G401.6 (cell line): ENCODE data around the gene NPNT.
"Not testable (repeated sequence)": the region's sequence is repeated elsewhere in the genome, so short reads cannot be mapped to it uniquely, and the experiment has no call there.

Source experiments
- FAIRE-seq: peaks from 2 replicates; lab custom pipeline; 2012; peaks lifted over from hg19 to GRCh38; lab: Jason Lieb, UNC

Gene NPNT, protein sequence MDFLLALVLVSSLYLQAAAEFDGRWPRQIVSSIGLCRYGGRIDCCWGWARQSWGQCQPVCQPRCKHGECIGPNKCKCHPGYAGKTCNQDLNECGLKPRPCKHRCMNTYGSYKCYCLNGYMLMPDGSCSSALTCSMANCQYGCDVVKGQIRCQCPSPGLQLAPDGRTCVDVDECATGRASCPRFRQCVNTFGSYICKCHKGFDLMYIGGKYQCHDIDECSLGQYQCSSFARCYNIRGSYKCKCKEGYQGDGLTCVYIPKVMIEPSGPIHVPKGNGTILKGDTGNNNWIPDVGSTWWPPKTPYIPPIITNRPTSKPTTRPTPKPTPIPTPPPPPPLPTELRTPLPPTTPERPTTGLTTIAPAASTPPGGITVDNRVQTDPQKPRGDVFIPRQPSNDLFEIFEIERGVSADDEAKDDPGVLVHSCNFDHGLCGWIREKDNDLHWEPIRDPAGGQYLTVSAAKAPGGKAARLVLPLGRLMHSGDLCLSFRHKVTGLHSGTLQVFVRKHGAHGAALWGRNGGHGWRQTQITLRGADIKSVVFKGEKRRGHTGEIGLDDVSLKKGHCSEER

DNA sequence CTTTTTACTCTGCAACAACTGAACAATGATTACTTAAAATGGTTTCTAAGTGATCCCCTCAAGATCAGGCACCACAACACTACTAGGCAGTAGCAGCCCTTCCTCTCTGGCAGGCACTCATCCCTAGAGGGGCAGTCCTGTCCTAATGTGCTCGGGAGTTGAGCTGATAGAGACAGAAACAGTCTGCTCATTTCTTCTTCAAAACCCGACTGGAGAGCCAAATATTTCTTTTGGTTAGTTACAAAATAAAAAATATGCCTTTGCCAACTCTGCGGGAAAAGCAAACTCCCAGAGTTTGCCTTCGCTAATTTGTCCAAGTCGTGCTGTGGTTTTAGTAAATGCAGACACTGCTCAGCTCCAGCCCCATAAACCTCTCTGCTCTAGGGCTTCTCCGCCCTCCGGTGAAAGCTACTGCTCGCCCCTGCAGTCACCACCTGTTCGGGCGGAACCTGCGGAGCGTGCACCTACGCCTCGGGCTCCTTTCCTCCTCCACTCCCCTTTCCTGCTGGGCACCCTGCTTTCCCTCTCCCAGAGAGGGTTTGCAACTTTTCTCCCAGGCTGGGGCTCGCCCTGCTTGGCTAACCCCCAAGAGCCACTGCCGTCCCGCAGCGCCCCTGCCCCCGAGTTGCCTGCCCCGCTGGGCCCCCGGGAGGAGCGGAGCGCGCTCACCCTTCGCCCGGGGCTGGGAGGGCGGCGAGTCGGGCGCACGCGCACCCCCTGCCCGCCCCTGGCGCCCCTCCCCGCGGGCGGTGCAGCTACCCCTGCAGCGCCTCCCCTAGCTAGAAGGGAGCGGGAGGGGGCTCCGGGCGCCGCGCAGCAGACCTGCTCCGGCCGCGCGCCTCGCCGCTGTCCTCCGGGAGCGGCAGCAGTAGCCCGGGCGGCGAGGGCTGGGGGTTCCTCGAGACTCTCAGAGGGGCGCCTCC, at the start of gene NPNT:
TSS of gene NPNT (plus strand) at position 812 of the 923 bp plus-strand sequence. CDS start 182 bp downstream, outside the sequence.
- no peak for FAIRE-seq

DNA sequence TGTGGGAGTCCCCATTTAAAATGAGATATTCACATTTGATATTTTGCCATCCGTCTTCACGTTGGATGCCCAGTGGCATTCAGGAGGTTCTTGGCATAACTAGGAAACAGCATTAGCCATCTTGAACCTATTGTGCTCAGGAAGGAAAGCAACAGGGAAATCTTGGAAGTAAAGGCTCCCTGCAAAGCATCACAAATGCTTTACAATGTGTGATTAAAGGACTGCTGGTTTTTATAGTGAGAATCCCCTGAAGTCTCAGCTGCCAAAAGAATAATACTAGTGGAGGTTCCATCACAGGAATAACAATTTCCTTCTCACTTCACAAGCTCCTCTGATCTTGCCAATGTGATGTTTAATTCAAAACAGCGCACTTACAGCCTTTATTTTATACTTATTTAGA, 49.7 kb upstream of the NPNT start:
- no peak for FAIRE-seq

DNA sequence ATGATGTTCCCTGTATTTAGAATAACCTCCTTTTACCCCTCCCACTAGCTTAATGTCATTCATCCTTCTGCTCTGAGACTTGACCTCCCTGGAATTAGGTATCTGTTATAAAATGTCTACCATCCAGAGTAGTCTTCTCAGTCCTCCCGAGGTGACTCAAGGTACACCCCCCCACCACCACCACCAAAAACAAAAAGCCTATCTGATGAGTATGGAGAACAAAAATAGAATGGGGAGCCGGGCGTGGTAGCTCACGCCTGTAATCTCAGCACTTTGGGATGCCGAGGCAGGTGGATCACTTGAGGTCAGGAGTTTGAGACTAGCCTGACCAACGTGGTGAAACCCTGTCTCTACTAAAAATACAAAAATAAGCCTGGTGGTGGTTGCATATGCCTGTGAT, 46.9 kb upstream of the NPNT start:
- FAIRE-seq, result not testable (repeated sequence)

DNA sequence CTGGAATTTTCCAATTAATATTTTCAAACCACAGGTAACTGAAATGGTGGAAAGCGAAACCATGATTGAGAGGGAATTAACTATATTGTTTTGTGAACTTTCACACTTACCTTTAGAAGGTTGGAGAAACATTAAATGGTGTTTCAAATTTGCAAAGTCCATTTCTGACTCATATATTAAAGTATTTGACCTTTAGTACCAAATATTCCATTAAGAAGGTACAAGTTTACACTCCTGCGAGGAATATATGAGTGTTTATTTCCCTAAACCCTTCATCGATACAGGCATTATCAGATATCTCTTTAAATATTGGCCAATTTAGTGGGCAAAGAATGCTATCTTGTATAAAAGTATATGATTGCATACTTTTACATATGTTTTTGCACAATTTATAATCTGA, 44.1 kb upstream of the NPNT start:
- FAIRE-seq, result no peak

DNA sequence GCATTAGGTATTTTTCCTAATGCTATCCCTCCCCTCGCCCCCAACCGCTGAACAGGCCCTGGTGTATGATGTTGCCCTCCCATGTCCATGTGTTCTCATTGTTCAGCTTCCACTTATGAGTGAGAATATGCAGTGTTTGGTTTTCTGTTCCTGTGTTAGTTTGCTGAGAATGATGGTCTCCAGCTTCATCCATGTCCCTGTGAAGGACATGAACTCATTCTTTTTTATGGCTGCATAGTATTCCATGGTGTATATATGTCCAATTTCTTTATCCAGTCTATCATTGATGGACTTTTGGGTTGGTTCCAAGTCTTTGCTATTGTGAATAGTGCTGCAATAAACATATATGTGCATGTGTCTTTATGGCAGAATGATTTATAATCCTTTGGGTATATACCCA, 43.0 kb upstream of the NPNT start:
- not testable (repeated sequence) for FAIRE-seq

DNA sequence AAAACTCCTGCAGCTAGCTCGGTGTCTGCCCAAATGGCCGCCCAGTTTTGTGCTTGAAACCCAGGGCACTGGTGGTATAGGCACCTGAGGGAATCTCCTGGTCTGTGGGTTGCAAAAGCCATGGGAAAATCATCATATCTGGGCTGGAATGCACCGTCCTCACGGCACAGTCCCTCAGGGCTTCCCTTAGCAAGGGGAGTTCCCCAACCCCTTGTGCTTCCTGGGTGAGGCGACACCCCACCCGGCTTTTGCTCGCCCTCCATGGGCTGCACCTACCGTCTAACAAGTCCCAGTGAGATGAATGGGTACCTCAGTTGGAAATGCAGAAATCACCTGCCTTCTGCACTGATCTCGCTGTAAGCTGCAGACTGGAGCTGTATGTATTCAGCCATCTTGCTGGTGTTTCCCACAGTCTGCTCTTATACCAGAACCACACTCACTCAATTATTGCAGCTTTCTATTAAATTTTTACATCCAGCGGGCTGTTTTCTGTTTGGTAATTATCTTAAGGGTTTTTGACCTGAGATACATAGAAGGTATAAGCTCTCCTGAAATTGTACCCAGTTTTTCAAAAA, 36.7 kb upstream of the NPNT start:
- FAIRE-seq, result no peak

DNA sequence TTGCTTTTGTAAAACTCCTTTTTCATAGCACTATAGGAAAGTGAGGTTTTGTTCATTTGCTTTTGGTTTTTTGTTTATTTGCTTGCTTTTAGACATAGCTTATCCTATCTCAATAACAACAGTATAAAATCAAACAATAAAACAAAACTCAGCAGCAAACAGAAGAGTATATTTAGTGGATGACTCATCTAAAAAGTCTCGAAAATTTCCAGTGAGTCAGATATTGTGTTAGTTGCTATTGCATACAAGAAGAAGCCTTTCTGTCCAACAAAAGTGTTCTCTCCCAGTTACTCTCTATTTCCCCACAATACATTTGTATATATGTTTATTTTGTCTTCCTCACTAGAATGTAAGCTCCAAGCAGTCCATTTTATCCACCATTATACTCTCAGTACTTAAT, 36.0 kb upstream of the NPNT start:
- FAIRE-seq, result no peak

DNA sequence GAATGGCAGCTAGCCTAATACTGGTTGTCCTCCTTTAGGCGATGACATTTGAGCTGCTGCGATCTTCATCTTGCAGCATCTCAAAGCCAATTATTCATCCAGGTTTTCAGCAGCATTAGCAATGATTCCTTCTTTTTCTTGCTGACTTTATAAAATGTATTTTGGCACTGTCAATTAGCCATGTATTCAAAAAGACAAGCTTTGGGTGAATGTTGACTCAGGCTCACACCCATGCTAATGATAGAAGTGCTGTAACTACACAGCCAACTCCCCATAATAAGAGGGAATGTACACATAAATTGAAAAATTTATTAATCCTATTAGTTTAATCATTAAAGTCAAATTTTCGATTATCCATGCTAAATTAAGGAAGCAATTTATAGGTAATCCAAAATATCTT, 24.3 kb upstream of the NPNT start:
- no peak for FAIRE-seq

DNA sequence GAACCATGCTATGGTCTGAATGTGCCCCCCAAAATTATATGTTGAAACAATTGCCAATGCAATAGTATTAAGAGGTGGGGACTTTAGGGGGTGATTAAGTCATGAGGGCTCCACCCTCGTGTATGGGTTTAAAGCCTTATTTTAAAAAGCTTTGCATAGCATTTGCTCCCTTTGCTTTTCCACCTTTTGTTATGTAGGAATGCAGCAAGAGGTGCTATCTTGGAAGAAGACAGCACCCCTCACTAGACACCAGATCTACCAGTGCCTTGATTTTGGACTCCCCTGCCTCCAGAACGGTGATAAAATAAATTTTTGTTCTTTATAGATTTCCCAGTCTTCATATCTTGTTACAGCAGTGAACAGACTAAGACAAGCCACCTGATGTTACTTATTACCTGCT, 23.3 kb upstream of the NPNT start:
- no peak for FAIRE-seq

DNA sequence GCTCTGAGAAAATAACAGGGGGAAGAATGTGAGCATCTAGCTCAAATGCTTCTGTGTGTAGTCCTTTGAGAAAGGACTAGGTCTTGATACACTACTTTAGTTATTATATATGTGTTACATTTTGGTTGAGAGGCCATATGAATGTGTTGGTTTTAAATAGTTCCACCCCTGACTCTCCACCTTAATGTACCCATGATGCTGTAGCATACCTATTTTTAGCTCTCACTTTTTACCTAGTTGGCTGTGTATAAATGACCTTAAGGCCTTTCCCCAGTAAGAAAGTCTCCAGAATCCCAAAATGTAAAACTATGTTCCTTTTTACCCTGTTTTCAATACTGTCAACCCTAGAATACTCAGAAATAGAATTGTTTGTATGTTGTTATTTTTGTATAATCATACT, 20.0 kb upstream of the NPNT start:
- no peak for FAIRE-seq

DNA sequence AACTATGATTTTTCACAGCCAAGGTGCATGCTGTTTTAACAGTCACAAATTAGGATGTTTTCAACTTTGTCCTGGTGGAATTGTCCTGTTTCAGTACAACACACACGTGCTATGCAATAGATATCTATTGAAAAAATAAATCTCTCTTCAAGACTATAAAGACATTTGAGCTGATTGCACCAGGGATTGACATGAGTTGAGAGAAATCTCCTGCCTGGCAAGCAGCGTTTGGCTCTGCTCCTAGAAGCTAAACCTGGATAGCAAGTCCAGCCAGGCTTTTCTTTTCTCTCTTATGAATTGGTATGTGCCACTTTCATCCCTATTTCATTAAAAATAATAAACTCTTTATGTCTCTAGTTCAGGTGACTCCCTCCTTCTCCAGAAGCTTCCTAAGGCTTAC, 16.6 kb upstream of the NPNT start:
- FAIRE-seq, result no peak

DNA sequence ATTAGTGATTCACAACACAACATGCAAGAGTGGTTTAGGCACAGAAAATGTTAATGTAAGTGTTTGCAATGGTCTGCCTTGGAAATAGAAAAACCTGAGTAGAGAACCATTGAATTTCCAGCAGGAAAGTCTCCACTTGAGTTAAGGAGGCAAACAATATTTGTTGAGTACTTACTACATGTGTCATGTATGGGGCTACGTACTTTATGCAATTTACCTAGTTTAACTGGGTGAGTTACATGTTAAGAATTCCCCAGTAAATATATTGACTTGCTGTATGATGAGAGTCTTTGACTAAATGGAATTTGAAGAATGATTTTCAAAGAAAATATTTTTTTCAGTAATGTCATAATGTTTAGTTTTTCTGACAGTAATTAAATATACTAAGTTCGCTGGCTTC, 7.8 kb upstream of the NPNT start:
- FAIRE-seq, result no peak

DNA sequence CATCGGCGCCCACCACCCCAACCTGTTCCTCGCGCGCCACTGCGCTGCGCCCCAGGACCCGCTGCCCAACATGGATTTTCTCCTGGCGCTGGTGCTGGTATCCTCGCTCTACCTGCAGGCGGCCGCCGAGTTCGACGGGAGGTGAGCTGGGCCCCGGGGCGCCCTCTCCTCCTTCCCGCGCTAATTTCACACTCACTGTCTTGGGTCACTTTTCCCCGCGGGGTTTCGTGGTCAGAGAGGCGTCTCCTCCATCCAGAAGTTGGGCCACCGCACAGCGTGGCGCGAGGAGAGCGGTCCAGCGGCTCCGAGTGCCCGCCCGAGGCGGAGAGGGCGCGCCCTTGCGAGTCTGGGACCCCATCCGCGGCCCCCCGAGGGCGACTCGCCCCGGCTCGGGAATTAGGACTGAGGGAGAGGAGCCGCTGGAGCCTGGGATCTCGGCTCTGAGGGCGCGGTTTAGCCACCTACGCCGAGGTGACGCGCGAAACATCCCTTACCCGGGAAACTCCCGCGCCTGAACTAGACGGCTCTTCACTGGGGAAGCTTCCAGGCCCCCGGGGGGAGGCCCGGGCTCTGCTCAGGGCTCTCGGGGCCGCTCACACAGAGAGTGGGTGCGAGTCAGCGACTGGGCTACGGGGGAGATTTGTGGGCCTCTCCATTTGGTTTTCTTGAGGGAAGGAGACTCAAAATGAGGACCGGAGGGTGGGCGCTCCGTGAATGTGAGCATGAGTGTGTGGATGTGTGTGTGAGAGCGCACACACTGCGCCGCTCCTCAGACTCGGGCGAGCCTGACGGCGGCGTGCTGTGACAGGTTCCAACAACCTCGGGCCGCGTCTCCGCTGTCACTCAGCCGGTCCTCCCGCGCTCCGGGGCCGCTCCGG, 551 bp downstream of the NPNT start:
- FAIRE-seq, result no peak

DNA sequence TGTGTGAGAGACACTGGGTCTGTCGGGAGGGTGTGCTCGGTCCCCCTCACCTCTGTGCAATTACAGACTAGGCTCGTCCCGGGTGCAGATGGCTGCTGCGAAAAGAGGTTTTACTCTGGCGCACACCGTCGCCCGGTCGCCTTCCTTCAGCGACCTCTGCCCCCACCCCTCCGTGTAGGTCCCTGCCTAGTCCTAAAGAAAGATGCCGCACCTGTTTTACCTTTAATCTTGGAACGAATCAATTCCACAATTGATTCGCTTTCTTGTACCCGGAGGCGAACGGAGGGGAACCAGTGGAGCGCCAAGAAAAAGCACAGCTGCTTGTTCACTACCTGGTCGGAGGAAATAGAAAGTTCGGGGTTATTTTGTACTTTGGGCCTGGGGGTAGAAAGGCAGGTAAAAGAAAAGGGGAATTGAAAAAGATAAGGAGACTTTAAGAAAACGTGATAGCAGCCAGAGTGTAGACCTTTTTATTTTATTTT, 1.2 kb downstream of the NPNT start:
- no peak for FAIRE-seq

DNA sequence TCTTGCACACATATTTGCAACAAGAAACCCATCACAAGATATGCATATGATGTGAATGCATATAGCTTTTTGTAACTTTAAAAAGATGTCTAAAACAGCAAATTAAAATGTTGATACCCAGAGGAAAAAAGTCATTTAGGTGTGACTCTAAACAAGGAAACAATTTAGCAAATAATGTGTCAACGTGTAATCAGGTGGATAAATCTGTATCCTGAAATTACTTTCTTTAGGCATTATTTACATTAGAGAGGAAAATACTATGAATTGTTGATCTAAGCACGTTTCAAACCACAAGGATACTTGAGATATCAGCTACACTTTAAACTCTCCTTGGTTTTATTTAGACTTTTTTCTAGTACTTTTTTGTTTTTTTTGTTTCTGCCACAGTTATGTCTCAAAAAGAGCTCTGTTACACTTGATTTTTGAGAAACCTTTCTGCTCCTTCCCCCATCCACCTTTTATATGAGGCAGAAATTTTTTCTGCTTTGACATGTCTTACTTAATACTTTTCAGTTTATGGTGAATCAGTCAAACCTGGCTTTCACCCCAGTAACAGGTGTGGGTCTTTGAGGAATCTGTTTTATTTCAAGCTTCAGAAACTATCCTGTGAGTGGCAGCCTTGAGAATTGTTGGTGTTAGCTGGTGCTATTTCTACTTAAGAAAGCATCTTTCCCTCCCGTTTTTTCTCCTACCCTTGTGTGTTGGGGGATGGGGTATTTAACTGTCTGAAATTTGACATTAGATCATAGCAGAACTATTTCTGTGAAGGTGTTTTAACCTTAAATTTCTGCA, 1.9 kb downstream of the NPNT start:
- no peak for FAIRE-seq

DNA sequence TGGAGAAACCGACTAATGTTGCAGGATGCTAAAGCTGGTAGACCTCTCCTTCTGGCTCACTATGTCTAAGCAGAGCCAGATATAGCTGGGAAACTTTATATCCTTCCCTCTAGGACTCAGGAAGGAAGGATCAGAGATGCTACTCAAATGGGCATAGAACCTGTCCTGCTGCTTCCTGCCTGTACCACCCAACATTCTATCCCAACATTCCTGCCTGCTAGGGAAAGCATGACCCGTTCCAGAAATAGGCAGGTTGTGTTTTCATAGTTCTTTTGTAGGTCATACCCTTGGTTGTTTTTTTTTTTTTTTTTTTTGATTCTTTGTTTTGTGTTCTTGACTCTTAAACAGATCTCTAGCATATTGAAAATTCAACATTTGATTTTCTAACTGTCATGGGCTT, 5.3 kb downstream of the NPNT start:
- no peak for FAIRE-seq

DNA sequence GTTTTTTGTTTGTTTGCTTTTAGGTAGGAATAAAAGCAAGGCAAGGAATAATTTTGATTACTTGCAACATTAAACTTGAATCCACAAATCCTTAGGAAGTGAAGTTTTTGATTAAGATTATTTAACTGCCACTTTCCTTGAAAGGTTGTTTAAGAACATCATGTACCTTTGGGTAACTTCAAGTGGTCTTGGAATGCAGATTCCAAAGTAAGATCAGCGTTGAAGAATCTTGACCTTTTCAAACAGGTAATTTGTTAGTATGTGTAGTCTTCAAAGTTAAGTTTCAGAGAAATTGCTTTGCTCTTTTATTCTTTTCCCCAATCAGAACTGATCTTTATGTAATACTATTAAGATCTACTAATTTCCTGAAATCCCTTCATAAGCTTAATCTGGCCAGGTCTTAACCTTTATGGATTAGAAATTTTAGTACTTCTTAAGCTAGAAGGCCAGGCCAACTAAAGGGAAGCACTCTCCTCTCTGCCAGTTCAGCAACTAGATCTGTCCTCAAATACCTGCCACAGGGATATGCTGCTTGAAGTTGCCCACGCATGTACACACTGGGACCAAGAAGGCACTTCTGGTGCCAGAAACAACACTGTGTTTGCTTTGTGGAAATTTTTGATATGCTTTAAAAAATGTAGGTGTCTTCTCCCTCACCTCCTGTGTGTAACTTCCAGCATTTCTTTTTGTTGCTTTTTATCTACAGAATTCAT, 7.4 kb downstream of the NPNT start:
- FAIRE-seq, result no peak

DNA sequence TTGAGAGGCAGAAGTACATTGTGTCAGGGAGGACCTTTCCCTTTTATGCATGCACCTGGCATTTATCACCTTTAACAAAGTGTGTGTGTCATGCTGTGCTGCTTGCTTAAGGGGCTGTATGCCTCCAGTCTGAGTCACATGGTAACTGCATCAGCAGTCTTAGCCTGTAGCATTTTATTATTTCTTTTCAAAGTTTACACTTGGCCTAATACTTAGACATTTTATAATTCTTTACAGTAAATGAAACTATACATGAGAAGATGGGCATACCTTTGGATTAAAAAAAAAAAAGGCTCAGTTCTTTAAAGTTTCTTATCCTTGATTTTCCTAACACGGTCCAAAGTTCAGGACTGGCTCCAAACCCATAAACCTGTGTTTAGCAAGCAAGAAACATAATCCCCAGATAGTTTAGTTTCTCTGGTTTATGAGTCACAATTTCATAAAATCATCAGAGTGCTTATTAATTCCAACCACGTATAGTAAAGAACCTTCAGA, 14.6 kb downstream of the NPNT start:
- no peak for FAIRE-seq

DNA sequence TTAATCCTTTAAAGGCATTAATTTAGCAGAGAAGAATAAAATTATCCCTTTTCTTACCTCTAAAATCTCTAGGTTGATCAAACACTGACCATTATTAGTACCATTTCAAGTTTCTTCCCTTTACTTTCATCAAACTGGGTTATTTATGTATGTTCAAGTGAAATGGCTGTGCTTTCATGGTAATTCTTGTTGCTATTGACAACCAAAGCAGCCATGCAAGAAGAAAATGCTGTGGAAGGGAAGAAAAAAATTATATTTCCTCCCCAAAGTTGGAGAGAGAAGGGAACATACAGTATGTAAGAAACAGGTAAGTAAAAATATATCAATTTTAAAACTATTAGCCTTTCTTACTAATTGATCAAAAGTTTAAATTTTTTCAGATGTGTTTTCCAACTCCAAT, 16.2 kb downstream of the NPNT start:
- FAIRE-seq, result no peak

DNA sequence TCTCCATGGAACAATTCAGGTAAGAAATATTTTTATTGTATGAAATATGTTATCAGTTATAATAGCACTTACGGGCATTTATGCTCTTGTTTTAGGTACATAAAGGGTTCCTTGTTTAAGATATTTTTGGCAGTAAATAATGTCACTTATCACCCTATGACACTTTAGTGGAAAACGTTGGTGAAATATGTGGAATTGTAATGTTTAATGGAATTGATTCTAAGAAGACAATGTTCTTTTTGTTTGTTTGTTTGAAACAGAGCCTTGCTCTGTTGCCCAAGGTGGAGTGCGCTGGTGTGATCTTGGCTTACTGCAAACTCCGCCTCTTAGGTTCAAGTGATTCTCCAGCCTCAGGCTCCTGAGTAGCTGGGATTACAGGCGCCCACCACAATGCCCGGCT, 17.4 kb downstream of the NPNT start:
- FAIRE-seq, result no peak
